Astrocyte of the cerebellum (primary cell): Measurements from ENCODE around the gene TYW1B.
"Not testable (repeated sequence)": the region's sequence is repeated elsewhere in the genome, so short reads cannot be mapped to it uniquely, and the experiment has no call there.

Source experiments
- DNase-seq: peaks from one replicate; pipeline ENCODE4 v3.0.0-alpha.2; 2011; ENCODE audit warnings: low read depth
- H3K4me3 ChIP-seq: 2 replicates; pipeline ENCODE4 v1.5.1; 2011; ENCODE audit warnings: mild to moderate bottlenecking, low read depth, low read length, moderate library complexity
- in situ Hi-C: cut with HindIII; loops from 2 replicates; pipeline ENCODE4 v1.10.0; 2017; ENCODE audit warnings: low sequenced_read_pairs
- TF ChIP-seq, protein P1 (sequence below): IDR thresholded peaks from 2 replicates; pipeline ENCODE4 v1.5.1; 2012; ENCODE audit warnings: low read length, low read depth, moderate library complexity, mild to moderate bottlenecking; ENCODE audit errors: missing control alignments

The TYW1B gene

DNA sequence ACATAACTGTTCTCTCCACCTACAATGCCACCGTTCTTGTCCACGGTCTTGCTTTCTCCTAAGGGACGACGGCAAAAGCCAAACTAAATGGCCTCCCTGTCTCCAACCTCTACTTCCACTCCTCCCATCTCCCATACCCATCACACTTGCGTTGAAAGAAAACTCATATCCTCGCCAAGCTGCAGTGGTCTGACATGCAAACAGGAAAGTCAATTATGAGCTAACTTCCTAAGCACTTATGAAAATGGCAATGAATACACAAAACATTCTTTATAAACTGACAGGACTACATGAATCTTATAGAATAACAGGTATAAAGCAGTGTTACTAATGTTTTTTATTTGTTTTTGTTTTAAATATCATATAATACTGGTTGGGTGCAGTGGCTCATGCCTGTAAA, 46.4 kb downstream of the TYW1B start:
- DNase-seq: no peak
- TF ChIP-seq, protein P1, sequence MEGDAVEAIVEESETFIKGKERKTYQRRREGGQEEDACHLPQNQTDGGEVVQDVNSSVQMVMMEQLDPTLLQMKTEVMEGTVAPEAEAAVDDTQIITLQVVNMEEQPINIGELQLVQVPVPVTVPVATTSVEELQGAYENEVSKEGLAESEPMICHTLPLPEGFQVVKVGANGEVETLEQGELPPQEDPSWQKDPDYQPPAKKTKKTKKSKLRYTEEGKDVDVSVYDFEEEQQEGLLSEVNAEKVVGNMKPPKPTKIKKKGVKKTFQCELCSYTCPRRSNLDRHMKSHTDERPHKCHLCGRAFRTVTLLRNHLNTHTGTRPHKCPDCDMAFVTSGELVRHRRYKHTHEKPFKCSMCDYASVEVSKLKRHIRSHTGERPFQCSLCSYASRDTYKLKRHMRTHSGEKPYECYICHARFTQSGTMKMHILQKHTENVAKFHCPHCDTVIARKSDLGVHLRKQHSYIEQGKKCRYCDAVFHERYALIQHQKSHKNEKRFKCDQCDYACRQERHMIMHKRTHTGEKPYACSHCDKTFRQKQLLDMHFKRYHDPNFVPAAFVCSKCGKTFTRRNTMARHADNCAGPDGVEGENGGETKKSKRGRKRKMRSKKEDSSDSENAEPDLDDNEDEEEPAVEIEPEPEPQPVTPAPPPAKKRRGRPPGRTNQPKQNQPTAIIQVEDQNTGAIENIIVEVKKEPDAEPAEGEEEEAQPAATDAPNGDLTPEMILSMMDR: no peak
- H3K4me3 ChIP-seq: no peak overlapping the region
- in situ Hi-C loops: no loop called here

DNA sequence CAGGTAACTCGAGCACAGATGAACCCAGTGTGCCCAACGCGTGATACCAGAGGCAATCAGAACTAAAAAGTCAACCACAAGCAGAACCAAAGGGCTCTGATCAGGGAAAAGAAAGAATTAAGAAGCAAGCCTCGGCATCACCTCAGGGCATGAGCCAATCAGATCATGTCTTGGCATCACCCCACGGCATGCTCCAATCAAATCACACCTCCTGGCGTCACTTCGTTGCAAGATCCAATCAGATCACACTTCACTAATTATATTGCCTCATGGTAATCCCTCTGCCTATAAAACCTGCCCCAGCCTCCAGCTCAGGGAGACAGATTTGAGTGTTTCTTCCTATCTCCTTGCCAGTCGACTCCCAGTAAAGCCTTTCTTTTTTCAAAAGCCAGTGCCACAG, 46.8 kb downstream of the TYW1B start:
- in situ Hi-C loops: no loop called here
- TF ChIP-seq, protein P1: no peak
- no peak for DNase-seq
- no peak overlapping the region for H3K4me3 ChIP-seq

DNA sequence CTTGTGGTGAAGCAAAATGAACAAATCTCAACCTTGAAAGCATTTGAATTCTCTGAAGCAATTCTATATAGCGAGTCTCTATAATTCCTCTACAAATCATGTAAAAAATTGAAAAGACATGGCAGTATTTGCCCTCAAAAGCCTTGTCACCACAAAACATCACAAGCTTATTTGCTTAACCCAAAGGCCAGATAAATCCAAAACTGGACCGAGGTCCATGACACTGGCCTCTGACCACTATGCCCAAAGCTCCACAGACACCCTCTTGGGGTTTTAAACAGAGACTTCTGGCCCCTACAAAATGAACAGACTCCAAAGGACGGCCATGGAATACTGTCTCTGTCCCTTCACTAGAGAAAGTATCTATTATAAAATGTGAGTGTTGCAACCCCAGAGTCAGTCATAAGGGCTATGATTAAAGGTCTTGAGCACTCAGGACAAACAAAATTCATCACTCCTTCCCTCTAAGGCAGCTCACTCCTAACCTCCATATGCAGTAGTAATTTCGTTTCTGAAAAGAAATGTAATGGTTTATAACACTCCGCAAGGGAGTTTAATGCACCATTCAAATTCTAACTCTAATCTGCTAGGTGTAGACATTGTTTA, 47.6 kb downstream of the TYW1B start:
- H3K4me3 ChIP-seq, DNase-seq, in situ Hi-C loops: not testable (repeated sequence)

DNA sequence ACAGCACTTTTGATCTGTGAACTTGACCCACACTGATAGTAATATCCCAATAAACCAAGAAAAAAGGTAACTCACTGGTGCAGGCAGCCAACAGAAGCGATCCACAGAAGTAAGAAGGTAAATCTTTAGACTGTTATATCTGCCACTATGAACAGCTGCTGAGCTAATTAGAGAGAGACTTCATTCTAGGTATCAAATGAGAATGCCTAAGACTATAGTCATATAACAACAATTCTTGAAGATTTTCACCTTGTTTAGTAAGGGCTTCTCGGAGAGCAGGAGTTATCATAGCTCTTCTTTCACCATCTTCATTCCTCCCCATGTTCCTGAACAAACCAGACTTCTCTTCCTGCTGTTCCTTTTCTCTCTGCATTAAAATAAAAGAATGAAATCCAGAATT, 50.8 kb downstream of the TYW1B start:
- in situ Hi-C loops, DNase-seq, H3K4me3 ChIP-seq: not testable (repeated sequence)

DNA sequence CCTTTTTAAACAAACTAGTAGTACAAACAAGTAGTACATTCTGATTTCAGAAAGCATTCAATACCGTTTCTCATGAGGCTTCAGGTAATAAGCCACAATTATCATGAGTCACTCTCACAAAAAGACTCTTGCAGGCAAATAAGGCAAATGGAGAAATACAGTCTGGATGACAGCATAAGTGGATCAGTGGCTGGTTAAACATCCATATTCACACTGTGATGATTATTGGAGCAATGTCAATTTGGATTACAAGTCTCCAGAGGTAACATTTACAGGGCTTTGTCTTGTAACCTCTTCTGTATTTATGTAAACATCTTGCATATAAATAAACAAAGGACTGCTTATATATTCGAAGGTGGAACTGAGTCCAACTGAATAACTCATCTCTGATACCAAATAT, 55.4 kb downstream of the TYW1B start:
- in situ Hi-C loops, DNase-seq: not testable (repeated sequence)

DNA sequence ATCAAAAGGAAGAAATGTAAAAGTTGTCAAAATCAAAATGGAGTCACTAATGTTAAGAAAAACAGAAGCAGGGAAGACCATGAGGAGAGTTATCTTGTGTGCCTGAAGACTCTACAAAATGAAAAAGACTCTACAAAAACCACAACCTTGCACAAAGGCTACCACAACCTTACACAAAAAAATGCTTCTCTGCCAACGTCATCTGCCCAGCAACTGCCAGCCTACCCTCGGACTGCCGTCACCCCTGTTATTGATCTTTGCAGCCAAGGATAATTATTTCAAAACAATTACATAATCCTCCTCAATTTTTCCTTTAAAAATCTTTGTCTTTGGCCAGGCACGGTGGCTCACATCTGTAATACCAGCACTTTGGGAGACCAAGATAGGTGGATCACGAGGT, 61.0 kb downstream of the TYW1B start:
- H3K4me3 ChIP-seq, DNase-seq, in situ Hi-C loops: not testable (repeated sequence)

More for the DNA sequence above, 55.4 kb downstream of the TYW1B start:
- H3K4me3 ChIP-seq: not testable (repeated sequence)

DNA sequence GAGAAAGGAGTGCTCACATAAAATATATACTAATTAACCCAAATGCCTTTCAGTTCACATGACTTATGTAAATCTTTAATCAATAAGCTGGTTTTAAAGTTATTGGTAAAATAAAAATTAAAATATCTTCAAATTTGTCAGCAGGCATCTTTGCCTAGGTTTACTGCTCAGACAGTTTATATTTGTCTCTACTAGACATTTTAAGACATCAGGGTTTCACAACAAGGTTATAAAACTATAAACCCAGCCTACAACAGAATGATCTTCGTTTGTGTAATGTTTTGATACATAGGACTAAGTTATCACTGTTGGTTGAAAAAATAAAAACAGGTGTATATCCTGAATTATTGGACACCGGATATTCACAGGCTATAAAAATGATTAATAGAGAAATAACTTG, 67.4 kb downstream of the TYW1B start:
- TF ChIP-seq, protein P1: no peak
- H3K4me3 ChIP-seq: no peak overlapping the region
- in situ Hi-C loops: no loop called here
- DNase-seq: no peak

DNA sequence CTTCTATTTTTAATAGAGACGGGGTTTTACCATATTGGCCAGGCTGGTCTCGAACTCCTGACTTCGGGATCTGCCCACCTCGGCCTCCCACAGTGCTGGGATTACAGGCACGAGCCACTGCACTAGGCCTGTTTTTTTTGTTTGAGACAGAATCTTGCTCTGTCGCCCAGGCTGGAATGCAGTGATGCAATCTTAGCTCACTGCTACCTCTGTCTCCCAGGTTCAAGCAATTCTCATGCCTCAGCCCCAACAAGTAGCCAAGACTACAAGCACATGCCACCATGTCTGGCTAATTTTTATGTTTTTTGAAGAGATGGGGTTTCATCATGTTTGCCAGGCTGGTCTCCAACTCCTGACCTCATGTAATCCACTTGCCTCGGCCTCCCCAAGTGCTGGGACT, 73.7 kb downstream of the TYW1B start:
- no peak overlapping the region for H3K4me3 ChIP-seq
- no peak for DNase-seq
- TF ChIP-seq, protein P1: no peak
- in situ Hi-C loops: no loop called here

DNA sequence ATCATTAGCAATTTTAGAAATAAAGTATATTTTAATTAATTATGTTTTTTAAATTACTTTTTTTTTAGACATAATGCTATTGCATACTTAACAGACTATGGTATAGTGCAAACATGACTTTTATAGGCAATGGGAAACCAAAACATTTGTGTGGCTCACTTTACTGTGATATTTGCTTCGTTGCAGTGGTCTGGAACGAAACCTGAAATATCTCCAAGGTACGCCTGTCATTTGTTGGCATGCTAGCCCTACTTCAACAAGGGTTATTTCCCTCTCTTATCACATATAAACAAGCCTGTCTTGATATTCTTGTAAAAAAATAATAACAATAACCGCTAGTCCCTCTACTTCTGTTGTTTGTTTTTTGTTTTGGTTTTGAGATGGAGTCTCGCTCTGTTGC, 74.2 kb downstream of the TYW1B start:
- TF ChIP-seq, protein P1: no peak
- no peak overlapping the region for H3K4me3 ChIP-seq
- DNase-seq: no peak
- in situ Hi-C loops: no loop called here

DNA sequence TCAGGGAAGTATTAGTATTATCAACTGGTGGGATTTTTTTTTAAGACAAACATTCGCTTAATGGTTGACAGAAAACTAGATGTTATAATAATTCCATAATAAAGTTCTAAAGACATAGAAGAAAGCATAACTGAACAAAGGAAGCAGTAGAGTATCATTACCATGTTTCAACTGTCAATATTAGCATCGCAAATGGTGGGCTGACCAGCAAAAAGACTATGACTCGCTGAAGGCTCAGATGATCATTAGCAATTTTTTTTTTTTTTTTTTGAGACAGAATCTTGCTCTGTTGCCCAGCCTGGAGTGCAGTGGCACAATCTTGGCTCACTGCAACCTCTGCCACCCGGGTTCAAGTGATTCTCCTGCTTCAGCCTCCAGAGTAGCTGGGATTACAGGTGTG, 74.8 kb downstream of the TYW1B start:
- DNase-seq, in situ Hi-C loops: not testable (repeated sequence)

More for the DNA sequence above, 74.8 kb downstream of the TYW1B start:
- H3K4me3 ChIP-seq: not testable (repeated sequence)
